ENCODE results near the gene DEFB132. TPM values are rescaled to one million over a fixed set of nuclear protein-coding genes. Genes with fewer than 3 reads are reported as not detected.

Gene DEFB132
- total RNA-seq, 4 donors from 2014 or later = not detected

DNA sequence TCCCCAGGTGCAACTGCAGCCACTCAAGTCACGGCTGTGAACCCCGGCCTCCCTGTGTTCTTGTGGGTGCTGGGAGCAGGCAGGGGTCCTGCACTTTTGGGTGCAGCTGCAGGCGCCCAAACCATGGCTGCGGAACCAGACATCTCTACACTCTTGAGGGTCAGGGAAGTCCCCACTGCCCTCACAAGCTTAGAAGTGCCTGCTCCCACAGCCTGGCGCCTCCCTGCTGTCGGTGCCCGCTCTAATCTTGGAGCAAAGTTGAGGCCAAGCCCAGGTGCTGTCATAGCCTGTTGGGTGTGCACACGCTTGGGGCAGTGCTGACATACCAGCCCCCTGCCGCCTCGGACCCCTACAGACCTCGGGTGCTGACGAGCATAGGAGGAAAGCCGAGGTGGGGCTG, 6.2 kb downstream of the DEFB132 start:
- DNase-seq = no peak
- H3K36me3 ChIP-seq = peaks cover 0 to 3% of the 10 kb centered on the region in 2 donors
- intact Hi-C loops (cut with DNase I; ENCODE audit: low total_unique reads) = no loop called here
- H3K9me3 ChIP-seq = no peaks in the 10 kb centered on the region
- TF ChIP-seq, protein P1, sequence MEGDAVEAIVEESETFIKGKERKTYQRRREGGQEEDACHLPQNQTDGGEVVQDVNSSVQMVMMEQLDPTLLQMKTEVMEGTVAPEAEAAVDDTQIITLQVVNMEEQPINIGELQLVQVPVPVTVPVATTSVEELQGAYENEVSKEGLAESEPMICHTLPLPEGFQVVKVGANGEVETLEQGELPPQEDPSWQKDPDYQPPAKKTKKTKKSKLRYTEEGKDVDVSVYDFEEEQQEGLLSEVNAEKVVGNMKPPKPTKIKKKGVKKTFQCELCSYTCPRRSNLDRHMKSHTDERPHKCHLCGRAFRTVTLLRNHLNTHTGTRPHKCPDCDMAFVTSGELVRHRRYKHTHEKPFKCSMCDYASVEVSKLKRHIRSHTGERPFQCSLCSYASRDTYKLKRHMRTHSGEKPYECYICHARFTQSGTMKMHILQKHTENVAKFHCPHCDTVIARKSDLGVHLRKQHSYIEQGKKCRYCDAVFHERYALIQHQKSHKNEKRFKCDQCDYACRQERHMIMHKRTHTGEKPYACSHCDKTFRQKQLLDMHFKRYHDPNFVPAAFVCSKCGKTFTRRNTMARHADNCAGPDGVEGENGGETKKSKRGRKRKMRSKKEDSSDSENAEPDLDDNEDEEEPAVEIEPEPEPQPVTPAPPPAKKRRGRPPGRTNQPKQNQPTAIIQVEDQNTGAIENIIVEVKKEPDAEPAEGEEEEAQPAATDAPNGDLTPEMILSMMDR (IDR thresholded peaks at IDR 0.05) = no peak
- TF ChIP-seq POLR2A (IDR thresholded peaks at IDR 0.05) = no peak
- no peak overlapping the region for H3K27ac ChIP-seq
- no peak overlapping the region for H3K4me3 ChIP-seq
- no peaks in the 10 kb centered on the region for H3K4me1 ChIP-seq
- H3K27me3 ChIP-seq = no peaks in the 10 kb centered on the region

DNA sequence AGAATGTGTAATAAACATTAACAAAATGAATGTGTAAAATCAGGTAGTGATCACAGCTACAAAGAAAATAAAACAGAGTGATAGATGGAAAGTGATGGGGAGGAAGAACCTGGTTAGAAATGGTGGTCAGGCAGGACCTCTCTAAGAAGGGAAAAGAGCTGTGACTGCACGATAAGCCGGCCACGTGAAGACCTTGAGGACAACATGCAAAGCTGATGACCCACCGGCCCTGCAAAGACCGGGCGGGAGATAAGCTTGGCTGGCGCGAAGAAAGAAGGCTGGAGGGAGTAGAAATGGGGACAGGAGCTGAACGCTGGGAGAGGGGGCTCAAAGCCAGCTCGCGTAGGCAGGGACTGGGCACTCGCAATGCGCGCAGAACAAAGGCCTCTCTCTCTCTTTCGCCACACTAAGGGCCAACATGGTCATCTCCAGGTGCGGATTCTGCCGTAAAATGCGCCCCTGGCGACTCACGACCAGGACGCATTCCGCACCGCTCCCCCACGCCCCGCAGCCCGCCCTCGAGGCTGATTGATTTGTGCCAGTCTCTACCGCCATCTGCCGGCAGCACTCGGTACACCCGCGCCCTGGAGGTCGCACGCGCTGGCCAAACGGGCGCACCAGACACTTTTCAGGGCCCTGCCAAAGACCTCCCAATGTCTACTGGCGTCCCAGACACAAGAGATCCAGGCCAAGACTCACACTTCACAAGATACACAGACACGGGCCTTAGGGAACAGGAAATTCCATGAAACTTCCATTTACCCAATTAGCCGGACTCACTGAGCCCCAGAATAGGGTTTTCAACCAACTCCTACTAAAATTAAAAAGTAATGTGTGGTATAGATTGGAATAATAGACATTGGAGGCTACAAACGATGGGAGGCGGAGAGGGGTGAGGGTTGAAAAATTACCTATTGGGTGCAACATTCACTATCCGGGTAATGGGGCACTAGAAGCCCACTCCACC, 9.4 kb downstream of the DEFB132 start:
- Histone ChIP-seq H3K4me3 (peak overlapping the region; percentile 28 to 43), H3K36me3 (no peaks in the 10 kb centered on the region), H3K4me1 (no peaks in the 10 kb centered on the region), H3K27ac (peak overlapping the region in 1 of 2 donors; percentile 41), H3K9me3 (no peaks in the 10 kb centered on the region), H3K27me3 (no peaks in the 10 kb centered on the region)
- TF ChIP-seq, protein P1 (IDR thresholded peaks at IDR 0.05) = peak; percentile 90 to 94 (median 92)
- TF ChIP-seq POLR2A (IDR thresholded peaks at IDR 0.05) = no peak
- peak; percentile 83 to 87 for DNase-seq
- intact Hi-C loops (cut with DNase I; ENCODE audit: low total_unique reads) = no loop called here

DNA sequence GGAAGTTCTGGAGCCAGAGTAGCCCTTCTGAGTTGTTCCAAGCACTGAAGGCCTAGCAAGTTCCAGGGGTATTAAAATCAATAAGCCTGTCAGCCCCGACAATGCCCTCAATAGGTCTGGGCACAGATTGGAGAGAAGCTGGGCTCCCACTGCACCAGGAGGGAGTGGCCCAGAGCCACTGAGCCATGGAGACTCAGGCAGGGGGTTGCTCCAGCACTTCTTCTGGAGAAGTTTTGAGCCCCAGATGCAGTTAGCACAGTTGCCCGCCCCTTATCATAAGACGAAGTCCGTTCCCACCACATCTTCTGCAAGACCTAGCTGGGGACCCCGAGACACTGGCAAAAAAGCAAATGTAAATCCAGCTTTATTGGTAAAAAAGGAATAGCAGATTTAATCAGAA, 13.0 kb downstream of the DEFB132 start:
- no peak overlapping the region for H3K27ac ChIP-seq
- no peaks in the 10 kb centered on the region for H3K4me1 ChIP-seq
- TF ChIP-seq, protein P1 (IDR thresholded peaks at IDR 0.05) = no peak
- no peak for TF ChIP-seq POLR2A (IDR thresholded peaks at IDR 0.05)
- DNase-seq = no peak
- H3K9me3 ChIP-seq = no peaks in the 10 kb centered on the region
- H3K4me3 ChIP-seq = no peak overlapping the region
- H3K36me3 ChIP-seq = no peaks in the 10 kb centered on the region
- no peaks in the 10 kb centered on the region for H3K27me3 ChIP-seq
- intact Hi-C loops (cut with DNase I; ENCODE audit: low total_unique reads) = loop anchor here (10.0 kb wide), 1 partner anchor 64 kb away; no protein-coding TSS in a partner anchor

DNA sequence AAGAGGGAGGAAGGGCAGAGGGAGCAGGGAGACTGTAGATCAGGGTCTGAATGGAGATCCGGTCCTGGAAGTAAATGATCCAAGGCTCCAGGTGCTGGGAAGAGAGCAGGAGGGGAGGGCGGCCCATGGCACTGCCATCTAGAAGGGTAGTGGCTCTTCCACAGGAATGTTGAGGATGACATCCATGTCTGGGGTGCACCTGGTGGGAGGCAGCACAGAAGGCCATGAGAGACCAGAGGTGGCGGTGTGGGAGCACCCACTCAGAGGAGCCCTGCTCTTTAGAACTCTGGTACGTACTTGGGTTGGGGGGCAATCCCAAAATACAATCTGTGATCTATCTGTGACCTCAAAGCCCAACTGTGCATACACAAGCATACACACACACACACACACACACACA, 13.5 kb downstream of the DEFB132 start:
- intact Hi-C loops (cut with DNase I; ENCODE audit: low total_unique reads) = loop anchor here (10.0 kb wide), 1 partner anchor 64 kb away; no protein-coding TSS in a partner anchor
- Histone ChIP-seq H3K36me3 (no peaks in the 10 kb centered on the region), H3K27ac (no peak overlapping the region), H3K4me3 (no peak overlapping the region), H3K27me3 (no peaks in the 10 kb centered on the region), H3K9me3 (no peaks in the 10 kb centered on the region), H3K4me1 (no peaks in the 10 kb centered on the region)
- TF ChIP-seq POLR2A (IDR thresholded peaks at IDR 0.05) = no peak
- TF ChIP-seq, protein P1 (IDR thresholded peaks at IDR 0.05) = no peak
- no peak for DNase-seq

DNA sequence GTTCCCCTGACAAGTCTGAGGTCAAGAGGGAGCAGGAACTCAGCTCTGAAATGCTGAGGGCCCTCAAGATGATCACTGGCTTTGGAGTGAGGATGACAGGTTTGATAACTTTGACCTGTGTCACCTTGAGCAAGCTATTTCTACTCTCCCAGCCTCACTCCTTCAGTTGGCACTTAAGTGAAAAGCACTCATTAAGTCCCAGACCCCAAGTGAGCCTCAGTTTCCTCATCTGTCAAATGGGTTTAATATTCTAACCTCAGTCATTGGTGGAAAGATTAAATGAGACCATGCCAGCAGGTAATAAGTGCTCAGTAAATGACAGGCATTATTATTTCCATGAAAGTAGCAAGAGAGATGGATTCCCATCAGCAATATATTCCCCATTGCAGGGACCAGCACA, 14.0 kb downstream of the DEFB132 start:
- H3K4me3 ChIP-seq = no peak overlapping the region
- no peak overlapping the region for H3K27ac ChIP-seq
- DNase-seq = no peak
- H3K36me3 ChIP-seq = no peaks in the 10 kb centered on the region
- no peaks in the 10 kb centered on the region for H3K27me3 ChIP-seq
- TF ChIP-seq, protein P1 (IDR thresholded peaks at IDR 0.05) = no peak
- TF ChIP-seq POLR2A (IDR thresholded peaks at IDR 0.05) = no peak
- intact Hi-C loops (cut with DNase I; ENCODE audit: low total_unique reads) = loop anchor here (10.0 kb wide), 1 partner anchor 63 kb away; no protein-coding TSS in a partner anchor
- H3K4me1 ChIP-seq = no peaks in the 10 kb centered on the region
- no peaks in the 10 kb centered on the region for H3K9me3 ChIP-seq

All from uterus (tissue), 4 donors.